B cell (primary cell): ENCODE results near the gene IL13RA2. TPM values are rescaled to one million over a fixed set of nuclear protein-coding genes. Genes with fewer than 3 reads are reported as not detected.

Experiments
- ATAC-seq: fragments of 200-7000 bp; cut with Tn5 transposase; one replicate; pipeline ENCODE4 v1.10.0; 2021; ENCODE audit warnings: low read depth, mild to moderate bottlenecking, moderate number of reproducible peaks, moderate library complexity
- CTCF ChIA-PET: fragments of 350-600 bp; sonication (Branson Sonifier 250); formaldehyde crosslinking; loops from one replicate; lab custom pipeline; 2021; ENCODE audit warnings: antibody characterized with exemption, inconsistent platforms; lab: Charles Lee
- POLR2A ChIA-PET: fragments of 350-600 bp; sonication (Branson Sonifier 250); formaldehyde crosslinking; loops from one replicate; lab custom pipeline; 2021; ENCODE audit warnings: antibody characterized with exemption; lab: Charles Lee
- DNase-seq: peaks from one replicate; pipeline ENCODE4 v3.0.0; 2013
- H2AFZ ChIP-seq: 2 replicates; pipeline ENCODE4 v1.6.1; 2012; ENCODE audit warnings: mild to moderate bottlenecking, low read depth, low read length; ENCODE audit not compliant: insufficient read depth, poor library complexity, severe bottlenecking
- H3K27ac ChIP-seq, 2 donors: 1 replicate in 1 of 2; 2 replicates in 1 of 2; pipeline ENCODE4 v1.5.1; 2012 to 2013; ENCODE audit warnings: low read length in 2 of 2, mild to moderate bottlenecking in 2 of 2, moderate library complexity in 1 of 2
- H3K27me3 ChIP-seq, 4 experiments: fragments of 200-600 bp in 1 of 4; sonication (generic) in 1 of 4; replicated peaks in 1 of 4; 1 replicate in 2 of 4; 2 replicates in 2 of 4; pipeline versions ENCODE4 v1.6.1 to v1.7.0; 2013 to 2016; ENCODE audit warnings: low read length in 3 of 4, mild to moderate bottlenecking in 2 of 4, mixed read lengths in 1 of 4, moderate library complexity in 1 of 4; ENCODE audit not compliant: insufficient read depth in 4 of 4, control insufficient read depth in 3 of 4; ENCODE audit errors: control extremely low read depth in 1 of 4
- H3K36me3 ChIP-seq, 2 experiments: replicated peaks in 1 of 2; 1 replicate in 1 of 2; 2 replicates in 1 of 2; pipeline versions ENCODE4 v1.6.1 to v1.7.1; 2013; ENCODE audit warnings: low read length in 1 of 2; ENCODE audit not compliant: insufficient read depth in 2 of 2, control insufficient read depth in 1 of 2; ENCODE audit errors: control extremely low read depth in 1 of 2, extremely low read depth in 1 of 2
- H3K4me1 ChIP-seq, 2 donors: fragments of 200-600 bp in 1 of 2; sonication (generic) in 1 of 2; 1 replicate in 1 of 2; 2 replicates in 1 of 2; pipeline versions ENCODE4 v1.5.1 to v1.6.1; 2013 to 2017; ENCODE audit warnings: low read length in 2 of 2; ENCODE audit not compliant: control insufficient read depth in 2 of 2, insufficient read depth in 2 of 2
- H3K4me2 ChIP-seq: replicated peaks from 2 replicates; pipeline ENCODE3; 2012; ENCODE audit warnings: mild to moderate bottlenecking, low read depth, low read length; ENCODE audit not compliant: poor library complexity, severe bottlenecking
- H3K4me3 ChIP-seq, 5 experiments: fragments of 200-600 bp in 1 of 5; sonication (generic) in 1 of 5; 1 replicate in 3 of 5; 2 replicates in 2 of 5; pipeline versions ENCODE4 v1.5.1 to v1.7.0; 2011 to 2016; ENCODE audit warnings: low read length in 4 of 5, mild to moderate bottlenecking in 4 of 5, low read depth in 2 of 5, control low read depth in 1 of 5, moderate library complexity in 1 of 5; ENCODE audit not compliant: insufficient read depth in 1 of 5; ENCODE audit errors: control extremely low read depth in 1 of 5, extremely low read depth in 1 of 5
- H3K79me2 ChIP-seq: fragments of 200-600 bp; sonication (generic); one replicate; pipeline ENCODE4 v1.6.0; 2016; ENCODE audit warnings: low read length; ENCODE audit not compliant: control insufficient read depth, insufficient read depth
- H3K9ac ChIP-seq: fragments of 200-600 bp; sonication (generic); 2 replicates; pipeline ENCODE4 v1.6.1; 2017; ENCODE audit warnings: mild to moderate bottlenecking, low read length, moderate library complexity
- H3K9me3 ChIP-seq, 3 donors: one replicate each; pipeline versions ENCODE4 v1.6.1 to v1.7.1; 2013; ENCODE audit warnings: low read length in 2 of 3; ENCODE audit not compliant: control insufficient read depth in 2 of 3, insufficient read depth in 1 of 3; ENCODE audit errors: control extremely low read depth in 1 of 3
- H4K20me1 ChIP-seq: 2 replicates; pipeline ENCODE4 v1.6.0; 2012; ENCODE audit warnings: mild to moderate bottlenecking, low read length; ENCODE audit not compliant: insufficient read depth, control insufficient read depth, poor library complexity, severe bottlenecking
- H3K27ac Mint-ChIP-seq: one replicate; pipeline ENCODE4 v1.8.0; 2021; ENCODE audit warnings: mixed read lengths
- H3K27me3 Mint-ChIP-seq: one replicate; pipeline ENCODE4 v1.8.0; 2021; ENCODE audit warnings: mixed read lengths
- H3K4me1 Mint-ChIP-seq: one replicate; pipeline ENCODE4 v1.8.0; 2021; ENCODE audit warnings: mixed read lengths
- H3K4me3 Mint-ChIP-seq: one replicate; pipeline ENCODE4 v1.8.0; 2021; ENCODE audit warnings: mixed read lengths
- H3K9me3 Mint-ChIP-seq: one replicate; pipeline ENCODE4 v1.8.0; 2022; ENCODE audit warnings: mixed read lengths; ENCODE audit not compliant: insufficient read depth
- intact Hi-C: fragments of 100-400 bp; cut with micrococcal nuclease; formaldehyde crosslinking; loops from one replicate; pipeline ENCODE4 v1.10.0; 2022
- polyA plus RNA-seq: library from polyadenylated mRNA; depleted of rRNA; stranded (reverse); fragments of >200 nt; gene quantifications from 2 replicates; pipeline ENCODE4 v1.2.3, GENCODE V29; 2012
- small RNA-seq: library from RNA; depleted of rRNA; stranded (forward); fragments of <200 nt; gene quantifications from one replicate; pipeline ENCODE3, GENCODE V24; 2012; ENCODE audit warnings: low replicate concordance, low read depth; ENCODE audit not compliant: insufficient read length
- total RNA-seq, 2 donors: library from RNA; stranded (reverse); fragments of 120-200 nt in 1 of 2; gene quantifications; 1 replicate in 1 of 2; 2 replicates in 1 of 2; pipeline versions ENCODE4 v1.2.3 to v1.2.4, GENCODE V29; 2013 to 2022
- TF ChIP-seq, protein P1 (sequence below): fragments of 200-600 bp; IDR thresholded peaks from one replicate; pipeline ENCODE4 v1.8.0; 2022; ENCODE audit warnings: antibody characterized with exemption, mild to moderate bottlenecking

IL13RA2 gene
- total and polyA plus RNA-seq, 2 donors (not counting 1 experiment from before 2014, with no cell fraction given) = not detected

DNA sequence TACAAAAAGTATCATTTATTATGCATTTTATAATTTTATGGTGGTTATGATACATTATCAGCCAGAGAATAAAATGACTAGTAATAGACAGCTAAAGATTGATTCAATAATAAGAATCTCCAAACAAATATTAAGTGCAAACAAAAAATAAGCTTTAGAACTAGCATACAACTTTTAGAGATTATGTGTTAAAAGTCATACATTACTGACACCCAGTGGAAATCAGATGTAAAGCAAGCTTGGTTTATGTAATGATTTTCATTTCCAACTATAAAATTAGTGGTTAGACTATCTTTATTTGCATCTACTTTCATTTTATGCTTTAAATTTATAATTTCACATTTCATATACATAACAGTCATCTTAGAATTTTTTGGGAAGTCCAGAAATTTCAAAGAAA lies 57.7 kb downstream of the IL13RA2 start:
- TF ChIP-seq, protein P1, sequence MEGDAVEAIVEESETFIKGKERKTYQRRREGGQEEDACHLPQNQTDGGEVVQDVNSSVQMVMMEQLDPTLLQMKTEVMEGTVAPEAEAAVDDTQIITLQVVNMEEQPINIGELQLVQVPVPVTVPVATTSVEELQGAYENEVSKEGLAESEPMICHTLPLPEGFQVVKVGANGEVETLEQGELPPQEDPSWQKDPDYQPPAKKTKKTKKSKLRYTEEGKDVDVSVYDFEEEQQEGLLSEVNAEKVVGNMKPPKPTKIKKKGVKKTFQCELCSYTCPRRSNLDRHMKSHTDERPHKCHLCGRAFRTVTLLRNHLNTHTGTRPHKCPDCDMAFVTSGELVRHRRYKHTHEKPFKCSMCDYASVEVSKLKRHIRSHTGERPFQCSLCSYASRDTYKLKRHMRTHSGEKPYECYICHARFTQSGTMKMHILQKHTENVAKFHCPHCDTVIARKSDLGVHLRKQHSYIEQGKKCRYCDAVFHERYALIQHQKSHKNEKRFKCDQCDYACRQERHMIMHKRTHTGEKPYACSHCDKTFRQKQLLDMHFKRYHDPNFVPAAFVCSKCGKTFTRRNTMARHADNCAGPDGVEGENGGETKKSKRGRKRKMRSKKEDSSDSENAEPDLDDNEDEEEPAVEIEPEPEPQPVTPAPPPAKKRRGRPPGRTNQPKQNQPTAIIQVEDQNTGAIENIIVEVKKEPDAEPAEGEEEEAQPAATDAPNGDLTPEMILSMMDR = no peak
- H3K4me1 ChIP-seq = no peaks in the 10 kb centered on the region
- no peak for ATAC-seq
- H2AFZ ChIP-seq = no peak overlapping the region
- no peak overlapping the region for H3K27ac Mint-ChIP-seq
- CTCF ChIA-PET = no interaction called here
- POLR2A ChIA-PET = no interaction called here
- H3K27ac ChIP-seq = no peak overlapping the region
- no peaks in the 10 kb centered on the region for H3K27me3 ChIP-seq
- H3K4me2 ChIP-seq = no peak overlapping the region
- intact Hi-C loops = no loop called here
- H3K27me3 Mint-ChIP-seq = no peaks in the 10 kb centered on the region
- no peaks in the 10 kb centered on the region for H3K36me3 ChIP-seq
- DNase-seq = no peak
- no peaks in the 10 kb centered on the region for H3K4me1 Mint-ChIP-seq
- H3K9me3 ChIP-seq = no peaks in the 10 kb centered on the region
- H4K20me1 ChIP-seq = no peaks in the 10 kb centered on the region
- H3K4me3 Mint-ChIP-seq = no peak overlapping the region
- no peaks in the 10 kb centered on the region for H3K79me2 ChIP-seq
- H3K9me3 Mint-ChIP-seq = no peaks in the 10 kb centered on the region
- H3K9ac ChIP-seq = no peak overlapping the region
- H3K4me3 ChIP-seq = no peak overlapping the region

Small RNA genes lying within 50 kb of the gene (small RNA-seq; reads per million reads assigned to genes)
- not detected for gene RNU6-648P

Other genes with a start within 250 kb of the IL13RA2 start
- gene RBMXL3, start 171.8 kb upstream of the IL13RA2 start, total RNA-seq = not detected in 2 replicates
- gene RBMXL3, start 171.8 kb upstream of the IL13RA2 start, polyA plus RNA-seq = not detected in 2 replicates
- not detected in 2 replicates for gene LRCH2, start 216.5 kb upstream of the IL13RA2 start, total RNA-seq
- gene LRCH2, start 216.5 kb upstream of the IL13RA2 start, polyA plus RNA-seq = not detected in 2 replicates